ENCODE measurements around the gene ZC3H13.

GRCh38 chr13:46008631-46009030 is 43.9 kb downstream of the ZC3H13 start:
- TF ChIP-seq EP300 (IDR thresholded peaks at IDR 0.05) (no peak), CTCF (IDR thresholded peaks at IDR 0.05) (no peak), POLR2A (IDR thresholded peaks at IDR 0.05) (no peak)
